Measurements from ENCODE around the gene VWA8.

GRCh38 chr13:41848435-41849255, 112.3 kb downstream of the VWA8 start:
- TF ChIP-seq CTCF (IDR thresholded peaks at IDR 0.05) (no peak), POLR2AphosphoS5 (IDR thresholded peaks at IDR 0.05) (no peak), POLR2A (IDR thresholded peaks at IDR 0.05) (no peak)

All from breast epithelium (tissue), 3 donors.